ENCODE results near the gene KHDRBS2.

Gene KHDRBS2

GRCh38 chr6:62174548-62174947 is 111.5 kb downstream of the KHDRBS2 start:
- no peak for DNase-seq

DNA sequence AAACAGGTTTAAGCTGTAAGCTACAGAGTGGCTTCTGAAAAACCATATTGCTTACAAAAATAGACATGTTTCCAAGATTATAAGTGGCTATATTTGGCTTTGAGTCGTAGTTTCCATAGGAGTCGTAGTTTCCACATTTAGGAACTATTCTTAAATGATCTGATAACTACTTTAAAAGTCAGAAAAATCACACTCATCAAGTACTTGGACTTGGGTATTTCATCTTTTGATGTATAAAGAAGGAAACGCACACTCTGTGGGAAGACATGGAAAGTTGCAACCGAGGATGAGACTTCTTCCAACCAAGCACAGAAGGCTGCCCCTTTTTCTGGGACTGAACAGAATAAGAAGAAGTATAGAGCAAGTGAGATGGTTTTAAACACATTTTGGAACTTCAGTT is 118.3 kb downstream of the KHDRBS2 start:
- no peak for DNase-seq

GRCh38 chr6:62162858-62163257 is 123.2 kb downstream of the KHDRBS2 start:
- DNase-seq, result no peak

DNA sequence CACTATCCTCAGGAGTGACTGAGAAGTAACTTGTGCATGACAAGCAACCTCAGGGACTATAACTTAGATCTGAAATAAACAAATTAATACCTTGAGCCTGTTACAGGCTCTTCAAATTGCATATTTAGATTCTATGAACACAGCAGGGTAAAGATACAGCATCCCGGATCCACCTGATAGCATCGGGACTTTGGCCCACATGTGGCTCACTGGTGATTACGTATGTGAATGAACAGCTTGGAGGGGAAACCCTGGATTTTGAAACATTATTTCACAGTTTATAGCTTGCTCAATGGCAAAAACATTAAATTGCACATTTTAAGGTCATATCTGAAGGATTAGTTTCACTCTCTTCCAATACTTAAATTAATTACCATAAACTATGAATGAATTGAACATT is 133.2 kb downstream of the KHDRBS2 start:
- no peak for DNase-seq

- DNase-seq, result peak; percentile 49
Measured at GRCh38 chr6:62150048-62150663, 135.9 kb downstream of the KHDRBS2 start.

DNA sequence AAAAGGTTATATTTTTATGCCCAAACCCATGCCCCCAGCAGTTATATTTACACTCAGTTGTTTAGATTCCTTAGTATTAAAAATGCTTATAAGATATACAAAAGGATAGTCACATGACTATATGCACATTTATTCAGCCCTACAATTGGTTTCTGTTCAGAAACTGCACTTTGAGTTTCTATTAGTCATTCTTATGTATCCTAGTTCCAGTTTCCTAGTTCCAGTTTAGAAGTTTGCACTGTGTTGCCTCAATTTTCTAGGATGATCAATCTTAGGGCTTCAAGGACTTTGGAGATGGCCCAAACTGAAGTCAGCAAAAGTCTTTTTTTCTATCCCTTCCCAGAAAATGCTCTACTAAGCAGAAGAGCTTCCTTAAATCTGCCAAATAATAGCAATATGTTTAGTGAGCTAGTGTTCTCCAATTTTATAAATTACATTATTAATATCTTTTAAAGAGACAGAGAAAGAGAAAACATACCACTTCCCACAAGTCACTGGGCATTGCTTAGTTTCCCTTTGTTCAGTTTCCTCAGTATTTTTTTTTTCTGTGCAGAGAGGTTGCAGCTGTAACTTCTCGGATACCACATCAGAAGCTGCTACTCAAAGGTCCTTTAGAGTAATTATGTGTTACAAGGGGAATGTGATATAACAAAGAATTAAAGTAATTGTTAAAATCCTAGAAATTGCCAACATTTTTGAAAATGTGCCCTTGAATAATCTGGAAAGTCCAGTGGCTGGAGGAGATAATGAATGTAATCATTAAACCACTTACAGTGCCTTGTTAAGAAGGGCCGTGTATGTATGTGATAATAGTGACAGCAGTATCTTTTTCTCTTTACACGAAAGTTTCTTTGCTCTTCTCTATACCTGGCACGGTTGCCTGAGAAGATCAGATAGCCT is 138.8 kb downstream of the KHDRBS2 start:
- no peak for DNase-seq

- DNase-seq, result no peak
Measured at GRCh38 chr6:62129127-62129526, 156.9 kb downstream of the KHDRBS2 start.

GRCh38 chr6:62119401-62119800 is 166.6 kb downstream of the KHDRBS2 start:
- no peak for DNase-seq

GRCh38 chr6:62103186-62103859 is 182.7 kb downstream of the KHDRBS2 start:
- no peak for DNase-seq

DNA sequence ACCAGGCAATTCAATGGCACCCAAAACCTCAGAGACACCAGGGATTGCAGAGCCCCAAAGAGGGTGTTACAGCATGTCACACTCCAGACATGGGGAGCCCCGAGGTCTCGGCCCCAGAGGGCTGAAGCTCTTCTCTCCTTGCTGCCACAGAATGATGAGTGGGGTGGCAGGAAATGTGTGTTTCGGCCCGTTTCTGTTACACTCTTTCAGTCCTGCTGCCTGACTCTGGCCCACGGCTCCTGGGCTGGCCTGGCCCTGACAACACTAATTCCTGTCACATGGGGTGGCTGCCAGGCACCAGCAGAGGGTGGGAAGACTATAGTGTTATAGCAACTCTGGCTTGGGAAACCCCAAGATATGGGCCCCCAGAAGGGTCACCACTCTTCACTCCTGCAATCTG is 183.6 kb downstream of the KHDRBS2 start:
- no peak for DNase-seq

GRCh38 chr6:62090442-62091229 is 195.4 kb downstream of the KHDRBS2 start:
- no peak for DNase-seq

DNA sequence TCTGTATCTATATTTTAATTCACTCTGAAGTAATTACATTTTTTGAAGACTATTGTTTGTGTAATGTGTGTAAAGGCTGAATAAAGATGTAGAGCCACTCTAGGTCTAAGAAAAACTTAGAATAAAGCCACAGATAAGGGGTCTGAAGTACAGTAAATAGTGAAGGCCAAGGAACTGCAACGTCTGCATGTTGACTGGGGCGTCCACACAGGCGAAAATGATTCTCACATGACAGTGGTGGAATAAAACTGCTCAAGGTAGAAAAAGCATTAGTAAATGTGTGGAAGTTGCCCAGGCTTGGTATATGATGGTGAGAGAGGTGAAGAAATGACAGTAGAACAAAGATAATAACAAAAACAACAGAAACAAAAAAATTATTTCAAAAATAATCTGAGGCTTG is 196.2 kb downstream of the KHDRBS2 start:
- no peak for DNase-seq

DNA sequence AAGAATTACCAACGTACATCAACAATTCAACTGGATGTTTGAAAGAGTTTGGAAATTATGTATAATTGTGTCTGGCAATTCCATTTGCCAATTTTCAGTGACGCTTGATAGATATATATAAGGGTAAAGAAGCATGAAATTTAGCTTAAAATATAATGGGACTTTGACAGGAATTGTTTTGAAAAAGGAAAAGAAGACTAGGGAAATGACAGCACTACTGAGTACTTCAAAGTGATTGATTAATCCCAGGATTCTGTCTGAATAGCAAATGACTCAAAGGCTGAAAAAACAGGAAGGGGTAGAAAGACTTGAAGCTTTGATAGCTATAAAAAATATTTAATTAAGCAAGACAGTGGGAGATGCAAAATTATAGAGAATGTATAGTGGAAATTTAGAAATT is 200.0 kb downstream of the KHDRBS2 start:
- no peak for DNase-seq

GRCh38 chr6:62075869-62076268 is 210.2 kb downstream of the KHDRBS2 start:
- DNase-seq, result no peak

- no peak for DNase-seq
Measured at GRCh38 chr6:62059901-62060300, 226.1 kb downstream of the KHDRBS2 start.

GRCh38 chr6:62057300-62057699 is 228.7 kb downstream of the KHDRBS2 start:
- DNase-seq, result no peak

- DNase-seq, result no peak
Measured at GRCh38 chr6:62045502-62045901, 240.5 kb downstream of the KHDRBS2 start.

GRCh38 chr6:62043084-62043483 is 242.9 kb downstream of the KHDRBS2 start:
- DNase-seq, result no peak

- DNase-seq, result no peak
Measured at GRCh38 chr6:62042429-62042828, 243.6 kb downstream of the KHDRBS2 start.

- DNase-seq, result no peak
Measured at GRCh38 chr6:62039605-62040004, 246.4 kb downstream of the KHDRBS2 start.

GRCh38 chr6:62037445-62037844 is 248.6 kb downstream of the KHDRBS2 start:
- DNase-seq, result no peak

DNA sequence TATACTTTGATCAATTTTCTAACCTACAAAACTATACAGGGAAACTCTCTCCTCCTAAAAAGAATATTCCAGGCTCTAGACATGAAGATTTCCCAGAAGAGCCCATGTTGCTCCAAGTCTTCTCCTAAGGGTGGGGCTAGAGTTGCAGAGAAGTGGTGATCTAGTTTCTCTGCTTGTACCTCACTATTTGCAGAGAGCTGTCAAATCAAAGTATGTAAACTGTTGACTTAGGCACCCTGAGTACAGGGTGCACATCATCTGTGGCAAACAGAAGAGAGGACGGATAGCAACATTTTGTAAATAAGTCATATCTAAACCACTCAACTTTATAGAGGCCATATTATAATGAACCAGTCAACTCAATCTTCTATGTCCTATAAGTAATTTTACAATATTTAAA is 250.1 kb downstream of the KHDRBS2 start:
- DNase-seq, result no peak

DNA sequence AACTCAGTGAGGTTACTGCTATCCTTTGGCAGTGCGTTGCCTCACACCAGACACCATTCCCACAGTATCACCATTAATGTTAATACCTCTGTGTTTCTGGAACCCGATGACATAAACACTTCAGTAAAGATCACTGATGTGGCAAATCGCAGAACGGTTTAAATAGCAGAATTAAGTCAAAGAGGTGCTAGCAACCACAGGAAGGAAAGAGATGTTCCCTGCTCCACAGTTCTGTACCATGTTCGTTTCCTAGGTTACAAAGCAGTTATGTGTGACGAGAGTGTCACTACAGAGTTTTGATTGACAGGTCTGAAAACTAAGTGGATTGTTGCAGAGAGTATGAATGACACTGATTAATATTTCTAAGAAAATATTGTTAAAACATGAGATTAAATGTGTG is 272.3 kb downstream of the KHDRBS2 start:
- DNase-seq, result no peak
